Kidney (tissue), 14 donors: Measurements from ENCODE around the gene DOC2B. TPM values are rescaled to one million over a fixed set of nuclear protein-coding genes. Genes with fewer than 3 reads are reported as not detected.

Source experiments
- DNase-seq, 5 donors: peaks; one replicate each; pipeline ENCODE4 v3.0.0-alpha.2; 2013 to 2020
- FAIRE-seq: peaks from 2 replicates; lab custom pipeline; 2012; peaks lifted over from hg19 to GRCh38; lab: Jason Lieb, UNC
- H3K27ac ChIP-seq, 2 donors: one replicate each; pipeline ENCODE4 v1.7.0; 2013; ENCODE audit warnings: low read depth in 2 of 2, low read length in 2 of 2, inconsistent platforms in 1 of 2
- H3K27me3 ChIP-seq: one replicate; pipeline ENCODE4 v1.7.1; 2013; ENCODE audit warnings: low read length, inconsistent platforms; ENCODE audit not compliant: control insufficient read depth, insufficient read depth
- H3K36me3 ChIP-seq, 3 donors: one replicate each; pipeline versions ENCODE4 v1.7.0 to v1.7.1; 2013; ENCODE audit warnings: low read length in 3 of 3, control low read depth in 1 of 3, inconsistent platforms in 1 of 3; ENCODE audit not compliant: insufficient read depth in 3 of 3, control insufficient read depth in 2 of 3
- H3K4me1 ChIP-seq, 3 donors: one replicate each; pipeline versions ENCODE4 v1.7.0 to v1.7.1; 2013; ENCODE audit warnings: low read length in 3 of 3, inconsistent platforms in 1 of 3, low read depth in 1 of 3; ENCODE audit not compliant: control insufficient read depth in 2 of 3, insufficient read depth in 2 of 3
- H3K4me3 ChIP-seq, 3 donors: one replicate each; pipeline versions ENCODE4 v1.7.0 to v1.8.1; 2013; ENCODE audit warnings: low read length in 3 of 3, control low read depth in 1 of 3, inconsistent platforms in 1 of 3
- H3K9ac ChIP-seq, 3 donors: one replicate each; pipeline versions ENCODE4 v1.7.0 to v1.7.1; 2013; ENCODE audit warnings: low read length in 3 of 3, control low read depth in 1 of 3, inconsistent platforms in 1 of 3
- H3K9me3 ChIP-seq, 3 donors: one replicate each; pipeline versions ENCODE4 v1.7.0 to v1.7.1; 2013; ENCODE audit warnings: low read length in 3 of 3, control low read depth in 1 of 3, inconsistent platforms in 1 of 3; ENCODE audit not compliant: control insufficient read depth in 2 of 3, insufficient read depth in 1 of 3
- intact Hi-C: fragments of 100-400 bp; cut with DNase I; formaldehyde crosslinking; loops from one replicate; pipeline ENCODE4 v1.11.1; 2022
- polyA plus RNA-seq: library from polyadenylated mRNA; stranded (reverse); fragments of 350-450 nt; fragmentation: Illumina TruSeq; extraction: RNeasy Lipid Tissue Mini Kit (QIAGEN cat#74804); gene quantifications from one replicate; pipeline ENCODE4 v1.2.3, GENCODE V29; 2014; ENCODE audit warnings: low read depth, low replicate concordance; ENCODE audit not compliant: insufficient read depth
- total RNA-seq: library from RNA; stranded (reverse); fragmentation: NEBNext Ultra II Directional; extraction: Animal tissue kit (Norgen Biotek cat#: 25700); gene quantifications from one replicate; pipeline ENCODE4 v1.2.1, GENCODE V29; 2021
- TF ChIP-seq, protein P1 (sequence below): IDR thresholded peaks from 3 replicates; pipeline ENCODE4 v1.5.1; 2012; ENCODE audit warnings: mild to moderate bottlenecking, moderate library complexity, borderline replicate concordance; ENCODE audit not compliant: insufficient read depth; ENCODE audit errors: extremely low read depth
- donor health status: control.
- donor health status: control.
- donor health status: control.
- donor health status: control.
- donor health status: control.
- donor health status: DM: yes; HTN: yes; CAD: no.
- donor health status: Normal renal cell carcinoma (clear cell type).

DOC2B gene
- total and polyA plus RNA-seq, 2 donors from 2014 or later, result 4.2 to 21.6 TPM

DNA sequence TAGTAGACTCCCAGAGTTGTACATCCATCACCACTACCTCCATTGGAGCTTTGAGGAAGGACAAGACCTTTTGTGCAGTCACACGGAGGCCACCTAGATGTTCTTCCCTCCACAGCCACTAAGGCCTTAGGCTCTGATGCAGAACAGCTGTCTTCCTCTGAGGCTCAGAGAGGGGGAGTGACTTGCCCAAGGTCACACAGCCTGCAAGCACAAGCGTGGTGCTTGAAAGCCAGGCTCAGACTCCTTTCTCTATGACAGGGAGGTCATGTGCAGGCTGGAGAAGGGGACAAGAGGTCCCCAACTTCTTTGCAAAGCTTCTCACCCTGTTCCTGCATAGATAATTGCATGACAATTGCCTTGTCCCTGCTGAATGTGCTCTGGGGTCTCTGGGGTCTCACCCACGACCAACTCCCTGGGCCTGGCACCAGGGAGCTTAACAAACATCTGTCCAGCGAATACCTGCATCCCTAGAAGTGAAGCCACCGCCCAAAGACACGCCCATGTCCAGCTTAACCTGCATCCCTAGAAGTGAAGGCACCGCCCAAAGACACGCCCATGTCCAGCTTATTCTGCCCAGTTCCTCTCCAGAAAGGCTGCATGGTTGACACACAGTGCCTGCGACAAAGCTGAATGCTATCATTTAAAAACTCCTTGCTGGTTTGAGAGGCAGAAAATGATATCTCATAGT is 31.4 kb downstream of the DOC2B start:
- Histone ChIP-seq H3K9ac (no peak overlapping the region), H3K27ac (no peak overlapping the region), H3K36me3 (no peaks in the 10 kb centered on the region), H3K27me3 (no peaks in the 10 kb centered on the region), H3K4me3 (no peak overlapping the region), H3K9me3 (no peaks in the 10 kb centered on the region), H3K4me1 (no peaks in the 10 kb centered on the region)
- DNase-seq, result peak in 1 of 5 donors; percentile 22
- FAIRE-seq, result no peak
- intact Hi-C loops, result no loop called here
- TF ChIP-seq, protein P1, sequence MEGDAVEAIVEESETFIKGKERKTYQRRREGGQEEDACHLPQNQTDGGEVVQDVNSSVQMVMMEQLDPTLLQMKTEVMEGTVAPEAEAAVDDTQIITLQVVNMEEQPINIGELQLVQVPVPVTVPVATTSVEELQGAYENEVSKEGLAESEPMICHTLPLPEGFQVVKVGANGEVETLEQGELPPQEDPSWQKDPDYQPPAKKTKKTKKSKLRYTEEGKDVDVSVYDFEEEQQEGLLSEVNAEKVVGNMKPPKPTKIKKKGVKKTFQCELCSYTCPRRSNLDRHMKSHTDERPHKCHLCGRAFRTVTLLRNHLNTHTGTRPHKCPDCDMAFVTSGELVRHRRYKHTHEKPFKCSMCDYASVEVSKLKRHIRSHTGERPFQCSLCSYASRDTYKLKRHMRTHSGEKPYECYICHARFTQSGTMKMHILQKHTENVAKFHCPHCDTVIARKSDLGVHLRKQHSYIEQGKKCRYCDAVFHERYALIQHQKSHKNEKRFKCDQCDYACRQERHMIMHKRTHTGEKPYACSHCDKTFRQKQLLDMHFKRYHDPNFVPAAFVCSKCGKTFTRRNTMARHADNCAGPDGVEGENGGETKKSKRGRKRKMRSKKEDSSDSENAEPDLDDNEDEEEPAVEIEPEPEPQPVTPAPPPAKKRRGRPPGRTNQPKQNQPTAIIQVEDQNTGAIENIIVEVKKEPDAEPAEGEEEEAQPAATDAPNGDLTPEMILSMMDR, result no peak

- no peaks in the 10 kb centered on the region for H3K36me3 ChIP-seq
- no peaks in the 10 kb centered on the region for H3K27me3 ChIP-seq
- no peaks in the 10 kb centered on the region for H3K4me1 ChIP-seq
- TF ChIP-seq, protein P1, result no peak
- H3K4me3 ChIP-seq, result no peak overlapping the region
- no peaks in the 10 kb centered on the region for H3K9me3 ChIP-seq
- no peak overlapping the region for H3K9ac ChIP-seq
- H3K27ac ChIP-seq, result no peak overlapping the region
- intact Hi-C loops, result no loop called here
- FAIRE-seq (no peak), DNase-seq (no peak)
Observed at GRCh38 chr17:149231-149630, 32.2 kb downstream of the DOC2B start.

DNA sequence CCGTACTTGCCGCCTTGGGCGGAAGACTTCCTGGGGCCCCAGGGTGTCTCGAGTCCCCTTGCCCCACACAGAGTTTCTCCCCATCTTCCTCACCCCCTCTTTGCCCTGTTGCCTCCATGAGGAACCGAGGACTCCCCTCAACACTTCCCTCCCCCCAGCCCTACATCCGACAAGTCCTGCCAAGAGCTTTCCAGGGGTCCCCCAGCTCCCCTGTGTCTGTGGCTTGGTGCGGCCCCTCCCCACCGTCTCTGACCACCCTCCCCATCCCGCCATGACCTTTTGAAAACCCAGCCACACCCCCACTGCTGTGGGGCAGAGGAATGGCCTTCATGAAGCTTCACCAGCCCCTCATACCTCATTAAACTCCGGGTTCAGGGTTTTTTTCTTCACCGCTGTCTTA is 32.7 kb downstream of the DOC2B start:
- no peak overlapping the region for H3K4me3 ChIP-seq
- no peaks in the 10 kb centered on the region for H3K27me3 ChIP-seq
- H3K9me3 ChIP-seq, result no peaks in the 10 kb centered on the region
- H3K9ac ChIP-seq, result no peak overlapping the region
- TF ChIP-seq, protein P1, result no peak
- FAIRE-seq (no peak), DNase-seq (peak in 1 of 5 donors; percentile 24)
- intact Hi-C loops, result no loop called here
- H3K36me3 ChIP-seq, result no peaks in the 10 kb centered on the region
- no peak overlapping the region for H3K27ac ChIP-seq
- H3K4me1 ChIP-seq, result no peaks in the 10 kb centered on the region
